ENCODE data around the gene SHROOM2. TPM values are rescaled to one million over a fixed set of nuclear protein-coding genes. Genes with fewer than 3 reads are reported as not detected.

Gene SHROOM2
- total and polyA plus RNA-seq, 7 donors, result 0.05 to 0.47 (median 0.12) TPM

DNA sequence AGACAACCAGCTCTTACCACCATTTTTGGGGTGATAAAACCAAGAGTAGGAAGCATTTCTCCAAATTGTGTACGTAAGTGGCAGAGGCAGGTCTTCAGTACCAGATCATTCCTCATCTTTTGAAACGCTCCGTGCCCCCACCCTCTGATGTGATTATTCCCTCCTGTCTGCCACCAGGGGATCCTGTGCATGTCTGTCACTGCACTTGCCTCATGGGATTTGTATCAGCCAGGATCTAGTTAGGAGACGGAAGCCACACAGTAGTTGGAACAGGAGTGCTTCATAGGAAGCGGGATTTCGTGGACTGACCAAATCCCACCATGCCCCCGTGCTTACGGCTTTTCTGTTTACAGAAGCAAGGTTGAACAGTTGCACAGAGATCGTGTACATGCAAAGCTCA is 75.5 kb downstream of the SHROOM2 start:
- Histone ChIP-seq H3K27me3 (ENCODE audit: insufficient read depth in 3 of 3, low read length in 2 of 3) (no peaks in the 10 kb centered on the region), H3K27ac (no peak overlapping the region), H3K9me3 (no peaks in the 10 kb centered on the region), H3K4me3 (no peak overlapping the region), H3K36me3 (ENCODE audit: insufficient read depth in 1 of 2, low read depth in 1 of 2) (no peaks in the 10 kb centered on the region), H3K4me1 (no peaks in the 10 kb centered on the region)
- DNase-seq, result no peak
- 75 to 85% (median 80%) methylated on average over 9 of the region's 9 CpGs for WGBS, 3 donors
- intact Hi-C loops (cut with DNase I), result no loop called here
- ATAC-seq, result no peak
- TF ChIP-seq, protein P1, sequence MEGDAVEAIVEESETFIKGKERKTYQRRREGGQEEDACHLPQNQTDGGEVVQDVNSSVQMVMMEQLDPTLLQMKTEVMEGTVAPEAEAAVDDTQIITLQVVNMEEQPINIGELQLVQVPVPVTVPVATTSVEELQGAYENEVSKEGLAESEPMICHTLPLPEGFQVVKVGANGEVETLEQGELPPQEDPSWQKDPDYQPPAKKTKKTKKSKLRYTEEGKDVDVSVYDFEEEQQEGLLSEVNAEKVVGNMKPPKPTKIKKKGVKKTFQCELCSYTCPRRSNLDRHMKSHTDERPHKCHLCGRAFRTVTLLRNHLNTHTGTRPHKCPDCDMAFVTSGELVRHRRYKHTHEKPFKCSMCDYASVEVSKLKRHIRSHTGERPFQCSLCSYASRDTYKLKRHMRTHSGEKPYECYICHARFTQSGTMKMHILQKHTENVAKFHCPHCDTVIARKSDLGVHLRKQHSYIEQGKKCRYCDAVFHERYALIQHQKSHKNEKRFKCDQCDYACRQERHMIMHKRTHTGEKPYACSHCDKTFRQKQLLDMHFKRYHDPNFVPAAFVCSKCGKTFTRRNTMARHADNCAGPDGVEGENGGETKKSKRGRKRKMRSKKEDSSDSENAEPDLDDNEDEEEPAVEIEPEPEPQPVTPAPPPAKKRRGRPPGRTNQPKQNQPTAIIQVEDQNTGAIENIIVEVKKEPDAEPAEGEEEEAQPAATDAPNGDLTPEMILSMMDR (IDR thresholded peaks at IDR 0.05), result no peak

DNA sequence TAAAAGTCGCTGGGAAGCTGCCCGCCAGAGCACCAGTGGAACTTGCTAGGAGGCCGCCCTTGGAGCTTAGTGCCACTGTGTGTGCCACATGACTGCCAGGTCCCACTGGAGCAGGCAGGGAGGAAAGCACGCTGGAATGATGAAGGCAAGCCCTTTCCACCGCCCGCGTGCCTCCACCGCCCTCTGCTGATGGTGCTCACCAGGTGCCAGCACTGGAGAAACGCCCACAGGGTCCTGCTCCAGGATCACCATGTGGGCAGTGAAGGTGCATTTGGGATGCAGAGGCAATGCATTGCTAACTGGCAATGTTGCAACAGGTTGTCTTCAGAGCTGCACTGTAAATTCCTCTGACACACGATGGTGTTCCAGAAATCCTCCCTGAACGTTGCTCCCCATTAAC is 76.3 kb downstream of the SHROOM2 start:
- DNase-seq, result no peak
- 81 to 91% (median 87%) methylated on average over 10 to 11 of the region's 11 CpGs for WGBS, 3 donors
- intact Hi-C loops (cut with DNase I), result no loop called here
- Histone ChIP-seq H3K27me3 (ENCODE audit: insufficient read depth in 3 of 3, low read length in 2 of 3) (no peaks in the 10 kb centered on the region), H3K4me1 (no peaks in the 10 kb centered on the region), H3K4me3 (no peak overlapping the region), H3K9me3 (no peaks in the 10 kb centered on the region), H3K36me3 (ENCODE audit: insufficient read depth in 1 of 2, low read depth in 1 of 2) (no peaks in the 10 kb centered on the region), H3K27ac (no peak overlapping the region)
- TF ChIP-seq, protein P1 (IDR thresholded peaks at IDR 0.05), result no peak
- ATAC-seq, result no peak

DNA sequence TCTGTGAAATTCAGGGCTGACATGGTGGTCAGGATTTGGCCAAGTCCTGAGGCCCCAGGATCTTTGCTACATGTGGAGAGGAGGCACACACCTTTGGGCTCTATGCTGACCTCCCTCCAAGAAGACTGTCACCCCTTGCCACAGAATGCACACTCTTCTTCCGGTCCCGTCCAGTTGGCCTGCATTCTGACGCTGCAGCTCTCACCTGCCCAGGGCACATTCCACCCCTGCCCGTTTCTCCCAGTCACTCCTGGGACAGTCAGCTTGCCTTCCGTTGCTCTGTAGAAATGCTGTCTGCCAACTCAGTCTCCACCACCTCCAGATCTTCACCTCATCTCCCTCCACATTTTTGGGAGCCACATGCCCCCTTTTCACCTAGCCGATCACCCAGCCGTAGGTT is 76.7 kb downstream of the SHROOM2 start:
- H3K4me1 ChIP-seq, result no peaks in the 10 kb centered on the region
- ATAC-seq (no peak), DNase-seq (no peak)
- 88 to 94% (median 93%) methylated on average over 7 of the region's 7 CpGs for WGBS, 3 donors
- intact Hi-C loops (cut with DNase I), result no loop called here
- no peaks in the 10 kb centered on the region for H3K9me3 ChIP-seq
- TF ChIP-seq, protein P1 (IDR thresholded peaks at IDR 0.05), result no peak
- H3K27me3 ChIP-seq (ENCODE audit: insufficient read depth in 3 of 3, low read length in 2 of 3), result no peaks in the 10 kb centered on the region
- no peak overlapping the region for H3K27ac ChIP-seq
- no peak overlapping the region for H3K4me3 ChIP-seq
- no peaks in the 10 kb centered on the region for H3K36me3 ChIP-seq (ENCODE audit: insufficient read depth in 1 of 2, low read depth in 1 of 2)

DNA sequence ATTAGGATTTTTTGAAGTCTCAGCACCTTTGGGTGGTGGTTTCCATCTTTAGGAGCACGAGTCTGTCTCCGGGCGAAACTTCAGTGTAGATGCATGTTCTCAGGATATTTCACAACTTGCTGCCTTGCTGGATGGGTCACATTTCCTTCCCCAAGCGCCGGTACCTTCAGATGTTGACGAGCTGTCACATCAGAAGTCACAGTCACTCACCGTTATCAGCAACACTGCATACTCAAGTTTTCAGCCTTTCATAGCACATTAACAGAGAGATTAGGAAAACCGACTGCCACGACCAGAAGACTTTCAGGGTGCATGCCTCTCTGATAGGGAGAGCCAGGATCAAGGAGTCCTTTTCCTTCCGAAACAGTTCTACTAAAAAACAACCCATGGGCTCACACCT is 77.8 kb downstream of the SHROOM2 start:
- ATAC-seq (no peak), DNase-seq (no peak)
- 76 to 81% (median 78%) methylated on average over 10 of the region's 10 CpGs for WGBS, 3 donors
- H3K36me3 ChIP-seq (ENCODE audit: insufficient read depth in 1 of 2, low read depth in 1 of 2), result no peaks in the 10 kb centered on the region
- H3K9me3 ChIP-seq, result no peaks in the 10 kb centered on the region
- TF ChIP-seq, protein P1 (IDR thresholded peaks at IDR 0.05), result no peak
- no peak overlapping the region for H3K27ac ChIP-seq
- H3K27me3 ChIP-seq (ENCODE audit: insufficient read depth in 3 of 3, low read length in 2 of 3), result no peaks in the 10 kb centered on the region
- intact Hi-C loops (cut with DNase I), result no loop called here
- H3K4me3 ChIP-seq, result no peak overlapping the region
- no peaks in the 10 kb centered on the region for H3K4me1 ChIP-seq

DNA sequence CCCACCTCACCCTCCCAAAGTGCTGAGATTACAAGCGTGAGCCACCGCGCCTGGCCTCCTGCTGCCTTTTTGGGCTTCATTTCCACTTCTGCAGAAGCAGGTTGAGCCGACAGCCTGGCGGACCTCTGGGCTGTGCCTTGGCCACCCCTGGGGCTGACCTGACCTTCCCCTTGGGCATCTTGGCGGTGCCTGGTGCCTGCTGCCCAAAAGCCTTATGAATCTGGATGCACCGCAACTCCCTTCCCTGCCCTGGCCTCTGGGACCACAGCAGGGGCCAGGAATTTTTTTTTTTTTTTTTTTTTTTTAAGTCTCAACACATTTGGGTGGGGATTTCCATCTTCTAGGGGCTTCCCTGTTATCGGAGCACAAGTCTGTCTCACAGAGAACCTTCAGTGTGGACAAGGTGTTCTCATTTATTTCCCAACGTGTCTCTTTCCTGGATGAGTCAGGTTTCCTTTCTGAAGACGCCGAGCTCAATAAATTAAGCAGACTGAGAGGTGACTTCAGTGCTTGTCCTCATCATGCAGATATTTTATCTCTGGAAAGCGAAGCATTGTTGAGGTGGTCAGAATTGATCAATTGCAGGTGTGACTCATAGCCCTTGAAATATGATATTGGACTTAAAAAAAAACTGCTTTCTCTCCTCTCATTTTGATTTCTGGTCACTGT is 79.7 kb downstream of the SHROOM2 start:
- intact Hi-C loops (cut with DNase I), result no loop called here
- Histone ChIP-seq H3K9me3 (no peaks in the 10 kb centered on the region), H3K27ac (no peak overlapping the region), H3K36me3 (ENCODE audit: insufficient read depth in 1 of 2, low read depth in 1 of 2) (no peaks in the 10 kb centered on the region), H3K27me3 (ENCODE audit: insufficient read depth in 3 of 3, low read length in 2 of 3) (no peaks in the 10 kb centered on the region), H3K4me1 (no peaks in the 10 kb centered on the region), H3K4me3 (no peak overlapping the region)
- WGBS, 3 donors, result 76 to 81% (median 79%) methylated on average over 6 to 12 of the region's 12 CpGs
- no peak for DNase-seq
- no peak for ATAC-seq
- TF ChIP-seq, protein P1 (IDR thresholded peaks at IDR 0.05), result no peak

All from psoas muscle (tissue), 8 donors.